Loucy (cell line): ENCODE data around the gene UBE2D2.

ENCODE experiments used
- H2AFZ ChIP-seq: fragments of 200-600 bp; sonication (generic); 2 replicates; pipeline ENCODE4 v1.6.0; 2016; ENCODE audit warnings: antibody characterized with exemption, mild to moderate bottlenecking, low read length, moderate library complexity
- H3F3A ChIP-seq: fragments of 200-600 bp; 2 replicates; pipeline ENCODE4 v1.6.0; 2016; ENCODE audit warnings: antibody characterized with exemption, low read depth, mild to moderate bottlenecking
- H3K27me3 ChIP-seq: fragments of 200-600 bp; sonication (generic); 2 replicates; pipeline ENCODE4 v1.6.1; 2014; ENCODE audit warnings: low read length, mild to moderate bottlenecking; ENCODE audit not compliant: insufficient read depth, poor library complexity, severe bottlenecking
- H3K36me3 ChIP-seq: fragments of 200-600 bp; sonication (generic); 2 replicates; pipeline ENCODE4 v1.6.1; 2016; ENCODE audit warnings: low read length; ENCODE audit not compliant: insufficient read depth
- H3K4me1 ChIP-seq: fragments of 200-600 bp; sonication (generic); 2 replicates; pipeline ENCODE4 v1.5.1; 2014; ENCODE audit warnings: low read length, mild to moderate bottlenecking; ENCODE audit not compliant: insufficient read depth, poor library complexity, severe bottlenecking
- H3K4me2 ChIP-seq: fragments of 200-600 bp; sonication (generic); 2 replicates; pipeline ENCODE4 v1.6.0; 2014; ENCODE audit warnings: antibody characterized with exemption, low read length, low read depth, mild to moderate bottlenecking; ENCODE audit not compliant: poor library complexity, severe bottlenecking
- H3K4me3 ChIP-seq: fragments of 200-600 bp; sonication (generic); 2 replicates; pipeline ENCODE4 v1.5.1; 2014; ENCODE audit warnings: low read length, mild to moderate bottlenecking, mixed read lengths; ENCODE audit not compliant: poor library complexity, severe bottlenecking
- H3K79me2 ChIP-seq: fragments of 200-600 bp; sonication (generic); 2 replicates; pipeline ENCODE4 v1.6.1; 2014; ENCODE audit warnings: low read length; ENCODE audit not compliant: insufficient read depth
- H3K9ac ChIP-seq: fragments of 200-600 bp; sonication (generic); 2 replicates; pipeline ENCODE4 v1.6.0; 2014; ENCODE audit warnings: mild to moderate bottlenecking, low read depth, low read length, moderate library complexity; ENCODE audit not compliant: poor library complexity, severe bottlenecking
- H3K9me2 ChIP-seq: fragments of 200-600 bp; sonication (generic); replicated peaks from 2 replicates; pipeline ENCODE4 v1.6.1; 2016; ENCODE audit warnings: low read depth, low read length, mixed read lengths
- H3K9me3 ChIP-seq: fragments of 200-600 bp; sonication (generic); 2 replicates; pipeline ENCODE4 v1.6.1; 2014; ENCODE audit warnings: mild to moderate bottlenecking, antibody characterized with exemption, low read length, low read depth; ENCODE audit not compliant: insufficient read depth
- H4K20me1 ChIP-seq: fragments of 200-600 bp; sonication (generic); 2 replicates; pipeline ENCODE4 v1.6.0; 2014; ENCODE audit warnings: antibody characterized with exemption, low read length, mild to moderate bottlenecking; ENCODE audit not compliant: insufficient read depth, poor library complexity, severe bottlenecking
- EZH2phosphoT487 ChIP-seq: fragments of 200-600 bp; IDR thresholded peaks from 2 replicates; pipeline ENCODE4 v1.6.1; 2018; ENCODE audit warnings: antibody characterized with exemption, mild to moderate bottlenecking, moderate library complexity, borderline replicate concordance
- TF ChIP-seq, protein P1 (sequence below): fragments of 200-600 bp; sonication (generic); conservative IDR thresholded peaks from 2 replicates; pipeline ENCODE4 v1.5.1; 2014; ENCODE audit warnings: mild to moderate bottlenecking, antibody characterized with exemption, low read length

UBE2D2 gene

DNA sequence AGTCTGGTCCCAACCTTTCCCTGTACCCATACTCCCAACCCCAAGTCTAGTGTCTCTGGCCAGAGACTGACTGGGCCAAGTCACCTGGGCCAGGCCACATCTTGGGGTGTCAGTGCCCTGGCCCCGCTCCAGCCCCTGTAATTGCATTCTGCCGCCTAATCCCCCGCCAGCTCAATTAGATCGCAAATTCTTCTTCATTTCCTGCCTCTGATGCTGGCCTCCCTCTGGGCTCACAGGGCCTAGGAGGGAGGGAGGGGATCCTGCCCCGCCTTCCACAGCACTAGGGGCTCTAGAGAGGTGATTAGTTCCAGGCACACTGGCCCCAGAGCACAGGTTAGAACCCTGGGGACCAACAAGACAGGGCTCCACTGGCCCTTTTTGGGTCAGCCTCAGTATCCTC is 92.5 kb downstream of the UBE2D2 start:
- Histone ChIP-seq H3K4me3 (peak overlapping the region; percentile 97), H2AFZ (no peak overlapping the region), H3K9ac (peak overlapping the region; percentile 64), H3K4me2 (peak overlapping the region; percentile 98), H3K4me1 (peaks cover 60% of the 10 kb centered on the region), H3K79me2 (peaks cover 100% of the 10 kb centered on the region), H3K9me3 (no peaks in the 10 kb centered on the region), H3K36me3 (peaks cover 10% of the 10 kb centered on the region; the same call in 1 of the 2 replicates), H3K27me3 (peaks cover 6% of the 10 kb centered on the region), H3K9me2 (no peaks in the 10 kb centered on the region), H3F3A (0 out of 2 replicates have a peak, but pooled peaks cover 2% of the 10 kb centered on the region), H4K20me1 (peaks cover 92% of the 10 kb centered on the region)
- TF ChIP-seq, protein P1, sequence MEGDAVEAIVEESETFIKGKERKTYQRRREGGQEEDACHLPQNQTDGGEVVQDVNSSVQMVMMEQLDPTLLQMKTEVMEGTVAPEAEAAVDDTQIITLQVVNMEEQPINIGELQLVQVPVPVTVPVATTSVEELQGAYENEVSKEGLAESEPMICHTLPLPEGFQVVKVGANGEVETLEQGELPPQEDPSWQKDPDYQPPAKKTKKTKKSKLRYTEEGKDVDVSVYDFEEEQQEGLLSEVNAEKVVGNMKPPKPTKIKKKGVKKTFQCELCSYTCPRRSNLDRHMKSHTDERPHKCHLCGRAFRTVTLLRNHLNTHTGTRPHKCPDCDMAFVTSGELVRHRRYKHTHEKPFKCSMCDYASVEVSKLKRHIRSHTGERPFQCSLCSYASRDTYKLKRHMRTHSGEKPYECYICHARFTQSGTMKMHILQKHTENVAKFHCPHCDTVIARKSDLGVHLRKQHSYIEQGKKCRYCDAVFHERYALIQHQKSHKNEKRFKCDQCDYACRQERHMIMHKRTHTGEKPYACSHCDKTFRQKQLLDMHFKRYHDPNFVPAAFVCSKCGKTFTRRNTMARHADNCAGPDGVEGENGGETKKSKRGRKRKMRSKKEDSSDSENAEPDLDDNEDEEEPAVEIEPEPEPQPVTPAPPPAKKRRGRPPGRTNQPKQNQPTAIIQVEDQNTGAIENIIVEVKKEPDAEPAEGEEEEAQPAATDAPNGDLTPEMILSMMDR = no peak
- TF ChIP-seq EZH2phosphoT487 = no peak

DNA sequence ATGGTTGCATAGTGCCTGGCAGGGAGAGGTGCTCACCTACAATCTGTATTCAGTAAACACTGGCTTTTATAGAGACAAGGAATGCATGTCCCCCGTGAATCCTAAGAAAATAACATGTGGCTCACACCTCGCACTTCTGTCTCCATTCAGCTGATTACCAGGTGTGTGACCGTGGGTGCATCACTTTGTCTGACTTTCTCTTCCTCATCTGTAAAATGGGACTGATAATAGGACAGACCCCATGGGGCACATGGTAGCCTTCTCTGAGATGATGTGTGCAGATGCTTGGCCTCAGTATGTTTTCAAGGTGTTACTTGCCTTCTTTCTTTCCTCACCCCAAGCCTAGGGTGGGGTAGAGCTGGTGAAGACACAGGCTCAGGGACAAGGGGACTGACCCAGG is 93.3 kb downstream of the UBE2D2 start:
- H3K79me2 ChIP-seq = peaks cover 100% of the 10 kb centered on the region
- peaks cover 95% of the 10 kb centered on the region for H4K20me1 ChIP-seq
- peaks cover 69% of the 10 kb centered on the region for H3K4me1 ChIP-seq
- H3K4me3 ChIP-seq = peak overlapping the region; percentile 97
- peak overlapping the region; percentile 98 for H3K4me2 ChIP-seq
- 0 out of 2 replicates have a peak, but pooled peaks cover 2% of the 10 kb centered on the region for H3F3A ChIP-seq
- H2AFZ ChIP-seq = no peak overlapping the region
- H3K36me3 ChIP-seq = peaks cover 10% of the 10 kb centered on the region; the same call in 1 of the 2 replicates
- peaks cover 6% of the 10 kb centered on the region for H3K27me3 ChIP-seq
- no peak for TF ChIP-seq EZH2phosphoT487
- TF ChIP-seq, protein P1 = no peak
- H3K9me3 ChIP-seq = no peaks in the 10 kb centered on the region
- H3K9me2 ChIP-seq = no peaks in the 10 kb centered on the region
- peak overlapping the region; percentile 64 for H3K9ac ChIP-seq

DNA sequence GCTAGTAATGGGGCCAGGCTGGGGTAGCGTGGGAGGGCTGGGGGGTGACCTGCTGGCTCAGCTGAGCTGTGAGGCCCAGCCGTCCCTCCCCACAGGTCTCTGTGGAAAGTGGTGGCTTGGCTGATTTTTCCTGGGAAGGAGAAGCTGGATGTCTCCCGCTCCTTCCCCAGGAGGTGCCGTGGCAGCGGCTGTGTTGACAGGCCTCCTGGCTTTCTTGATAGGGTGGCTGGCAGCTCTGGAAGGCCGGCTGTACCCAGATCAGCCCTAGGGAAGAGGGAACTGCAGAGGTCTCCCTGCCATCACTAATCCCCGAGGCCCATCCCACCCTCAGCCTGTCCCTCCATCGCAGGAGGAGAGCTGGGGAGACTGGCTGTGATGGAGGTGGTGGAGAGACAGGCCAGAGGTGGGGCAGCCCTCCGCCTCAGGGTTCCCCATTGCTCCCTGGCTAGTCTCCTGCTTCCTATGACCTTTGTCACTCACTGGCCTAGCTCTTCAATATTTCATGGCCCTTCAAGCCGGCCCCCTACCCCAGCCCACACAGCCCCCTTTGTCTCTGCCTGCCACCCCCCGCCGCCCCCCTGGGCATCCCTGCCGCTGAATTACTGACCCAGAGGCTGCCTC is 93.8 kb downstream of the UBE2D2 start:
- Histone ChIP-seq H2AFZ (no peak overlapping the region), H3K4me3 (peak overlapping the region; percentile 97), H3K9ac (peak overlapping the region; percentile 35), H3F3A (0 out of 2 replicates have a peak, but pooled peaks cover 2% of the 10 kb centered on the region), H3K9me3 (no peaks in the 10 kb centered on the region), H3K79me2 (peaks cover 100% of the 10 kb centered on the region), H3K9me2 (no peaks in the 10 kb centered on the region), H3K27me3 (peaks cover 3% of the 10 kb centered on the region), H3K4me2 (peak overlapping the region; percentile 98), H3K4me1 (peaks cover 74% of the 10 kb centered on the region), H3K36me3 (peaks cover 10% of the 10 kb centered on the region; the same call in 1 of the 2 replicates), H4K20me1 (peaks cover 95% of the 10 kb centered on the region)
- TF ChIP-seq, protein P1 = no peak
- TF ChIP-seq EZH2phosphoT487 = no peak
